ENCODE data around the gene CCNY.

DNA sequence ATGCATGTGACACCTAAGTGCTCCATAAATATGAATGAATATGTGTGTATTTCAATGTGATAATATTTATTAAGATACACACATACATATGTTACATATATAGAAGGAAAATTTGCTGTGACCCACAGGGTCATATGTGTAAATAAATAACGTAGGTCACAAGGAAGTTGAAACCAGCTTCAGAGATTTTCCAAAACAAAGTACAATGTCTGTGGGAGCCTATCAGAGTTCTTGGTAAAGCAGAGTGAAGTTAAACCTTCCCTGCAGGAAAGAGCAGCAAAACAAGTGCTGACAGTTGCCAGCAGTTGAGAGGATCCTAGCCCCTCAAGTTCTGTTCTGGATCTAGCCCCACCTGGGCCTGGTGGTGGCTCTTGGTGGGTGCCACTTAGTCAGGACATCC, 91.2 kb downstream of the CCNY start:
- TF ChIP-seq, protein P1, sequence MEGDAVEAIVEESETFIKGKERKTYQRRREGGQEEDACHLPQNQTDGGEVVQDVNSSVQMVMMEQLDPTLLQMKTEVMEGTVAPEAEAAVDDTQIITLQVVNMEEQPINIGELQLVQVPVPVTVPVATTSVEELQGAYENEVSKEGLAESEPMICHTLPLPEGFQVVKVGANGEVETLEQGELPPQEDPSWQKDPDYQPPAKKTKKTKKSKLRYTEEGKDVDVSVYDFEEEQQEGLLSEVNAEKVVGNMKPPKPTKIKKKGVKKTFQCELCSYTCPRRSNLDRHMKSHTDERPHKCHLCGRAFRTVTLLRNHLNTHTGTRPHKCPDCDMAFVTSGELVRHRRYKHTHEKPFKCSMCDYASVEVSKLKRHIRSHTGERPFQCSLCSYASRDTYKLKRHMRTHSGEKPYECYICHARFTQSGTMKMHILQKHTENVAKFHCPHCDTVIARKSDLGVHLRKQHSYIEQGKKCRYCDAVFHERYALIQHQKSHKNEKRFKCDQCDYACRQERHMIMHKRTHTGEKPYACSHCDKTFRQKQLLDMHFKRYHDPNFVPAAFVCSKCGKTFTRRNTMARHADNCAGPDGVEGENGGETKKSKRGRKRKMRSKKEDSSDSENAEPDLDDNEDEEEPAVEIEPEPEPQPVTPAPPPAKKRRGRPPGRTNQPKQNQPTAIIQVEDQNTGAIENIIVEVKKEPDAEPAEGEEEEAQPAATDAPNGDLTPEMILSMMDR (IDR thresholded peaks at IDR 0.05; ENCODE audit: low read depth, low read length, poor library complexity, severe bottlenecking) = no peak
- TF ChIP-seq EZH2phosphoT487 (IDR thresholded peaks at IDR 0.05; ENCODE audit: borderline replicate concordance, low read length) = no peak

Measured in DOHH2 (cell line).